Measurements from ENCODE around the gene PICK1.

PICK1 gene

GRCh38 chr22:38017939-38018885 lies 39.0 kb upstream of the PICK1 start:
- DNase-seq (ENCODE audit: low read depth): no peak
- H3K4me3 ChIP-seq (ENCODE audit: low read length): no peak overlapping the region
- TF ChIP-seq, protein P1, sequence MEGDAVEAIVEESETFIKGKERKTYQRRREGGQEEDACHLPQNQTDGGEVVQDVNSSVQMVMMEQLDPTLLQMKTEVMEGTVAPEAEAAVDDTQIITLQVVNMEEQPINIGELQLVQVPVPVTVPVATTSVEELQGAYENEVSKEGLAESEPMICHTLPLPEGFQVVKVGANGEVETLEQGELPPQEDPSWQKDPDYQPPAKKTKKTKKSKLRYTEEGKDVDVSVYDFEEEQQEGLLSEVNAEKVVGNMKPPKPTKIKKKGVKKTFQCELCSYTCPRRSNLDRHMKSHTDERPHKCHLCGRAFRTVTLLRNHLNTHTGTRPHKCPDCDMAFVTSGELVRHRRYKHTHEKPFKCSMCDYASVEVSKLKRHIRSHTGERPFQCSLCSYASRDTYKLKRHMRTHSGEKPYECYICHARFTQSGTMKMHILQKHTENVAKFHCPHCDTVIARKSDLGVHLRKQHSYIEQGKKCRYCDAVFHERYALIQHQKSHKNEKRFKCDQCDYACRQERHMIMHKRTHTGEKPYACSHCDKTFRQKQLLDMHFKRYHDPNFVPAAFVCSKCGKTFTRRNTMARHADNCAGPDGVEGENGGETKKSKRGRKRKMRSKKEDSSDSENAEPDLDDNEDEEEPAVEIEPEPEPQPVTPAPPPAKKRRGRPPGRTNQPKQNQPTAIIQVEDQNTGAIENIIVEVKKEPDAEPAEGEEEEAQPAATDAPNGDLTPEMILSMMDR (conservative IDR thresholded peaks at IDR 0.05; ENCODE audit: low read length): no peak

- TF ChIP-seq, protein P1 (conservative IDR thresholded peaks at IDR 0.05; ENCODE audit: low read length): no peak
- DNase-seq (ENCODE audit: low read depth): no peak
- no peak overlapping the region for H3K4me3 ChIP-seq (ENCODE audit: low read length)
Measured at GRCh38 chr22:38018938-38019827, 38.0 kb upstream of the PICK1 start.

DNA sequence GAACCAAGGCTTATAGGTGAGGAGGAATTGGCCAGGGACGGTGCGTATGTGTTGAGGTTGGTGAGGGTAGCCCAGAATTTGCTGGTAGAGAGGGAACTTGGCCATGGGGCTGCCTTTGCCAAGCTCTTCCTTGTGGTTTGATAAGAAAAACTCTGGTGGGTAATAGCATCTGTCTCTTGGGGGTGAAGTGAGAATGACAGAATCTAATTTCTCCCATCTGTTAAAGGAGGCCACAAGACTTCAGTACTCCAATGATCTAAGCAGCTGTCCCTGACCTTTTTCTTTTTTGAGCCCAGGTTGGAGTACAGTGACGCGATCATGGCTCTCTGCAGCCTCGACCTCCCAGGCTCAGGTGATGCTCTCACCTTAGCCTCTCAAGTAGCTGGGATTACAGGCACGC lies 36.0 kb upstream of the PICK1 start:
- TF ChIP-seq, protein P1 (conservative IDR thresholded peaks at IDR 0.05; ENCODE audit: low read length): no peak
- no peak overlapping the region for H3K4me3 ChIP-seq (ENCODE audit: low read length)
- no peak for DNase-seq (ENCODE audit: low read depth)

GRCh38 chr22:38023045-38023444 lies 34.2 kb upstream of the PICK1 start:
- DNase-seq (ENCODE audit: low read depth): no peak
- no peak overlapping the region for H3K4me3 ChIP-seq (ENCODE audit: low read length)
- TF ChIP-seq, protein P1 (conservative IDR thresholded peaks at IDR 0.05; ENCODE audit: low read length): no peak

DNA sequence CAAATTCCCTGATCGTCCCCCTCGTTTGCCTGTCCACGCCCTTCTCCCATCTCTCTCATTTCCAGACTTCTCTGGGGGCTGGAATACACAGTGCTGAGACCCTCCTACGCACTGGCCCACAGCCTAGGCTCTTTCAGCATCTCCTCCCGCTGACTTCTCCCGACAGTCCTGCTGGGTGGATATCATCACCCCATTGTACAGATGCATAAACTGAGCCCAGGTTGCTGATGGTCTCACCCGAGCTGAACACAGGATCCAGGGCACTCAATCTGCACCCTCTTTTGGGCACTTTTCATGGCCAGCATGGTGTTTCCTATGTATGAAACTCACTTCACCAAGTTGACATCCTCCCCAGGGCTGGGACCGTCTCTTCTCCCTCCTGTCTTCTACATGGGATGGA lies 31.7 kb upstream of the PICK1 start:
- TF ChIP-seq, protein P1 (conservative IDR thresholded peaks at IDR 0.05; ENCODE audit: low read length): no peak
- DNase-seq (ENCODE audit: low read depth): no peak
- H3K4me3 ChIP-seq (ENCODE audit: low read length): no peak overlapping the region

DNA sequence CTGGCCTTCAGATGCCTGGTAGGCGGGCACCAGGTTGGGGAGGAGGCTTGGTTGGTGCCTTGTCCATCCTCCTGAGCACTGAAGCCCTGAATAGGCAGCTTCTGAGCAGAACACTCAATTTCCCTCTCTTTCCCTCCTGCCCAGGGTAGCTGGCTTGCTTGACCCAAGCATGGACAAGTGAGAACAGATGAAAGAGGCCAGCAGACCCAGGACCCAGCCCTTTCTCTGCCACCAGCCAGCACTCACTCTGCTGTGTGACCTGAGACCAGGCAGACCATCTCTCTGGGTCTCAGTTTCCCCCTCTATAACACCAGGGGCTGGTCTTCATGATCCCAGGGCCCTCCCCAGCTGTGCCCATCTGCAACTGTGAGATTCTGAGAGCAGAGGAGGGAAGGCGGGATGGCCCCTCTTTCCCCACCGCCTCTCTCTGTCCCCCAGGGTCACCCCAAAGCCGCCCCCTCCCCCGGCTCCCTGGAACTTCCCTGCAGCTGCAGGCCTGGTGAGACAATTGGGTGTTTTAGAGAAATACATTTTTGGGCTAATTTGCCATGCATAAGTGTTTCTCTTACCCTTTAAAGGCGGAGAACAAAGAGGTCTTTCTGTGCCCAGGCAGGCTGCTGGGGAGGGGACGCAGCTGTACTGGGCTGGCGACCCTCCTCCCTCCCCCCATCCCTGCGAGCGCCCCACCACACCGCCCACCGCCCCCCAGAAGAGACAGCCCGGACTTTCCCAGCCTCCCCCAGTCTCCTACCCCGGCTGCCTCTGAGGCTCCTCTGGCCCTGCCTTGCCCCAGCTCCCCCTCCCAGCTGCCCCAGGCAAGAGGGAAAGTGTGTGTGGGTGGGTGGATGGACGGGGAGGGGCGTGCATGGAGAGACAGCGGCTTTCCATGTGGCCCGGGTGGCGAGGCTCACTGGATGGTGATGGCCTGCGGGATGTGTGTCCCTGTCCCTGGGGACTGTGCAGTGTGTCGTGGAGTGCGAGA lies 30.8 kb upstream of the PICK1 start:
- no peak for DNase-seq (ENCODE audit: low read depth)
- TF ChIP-seq, protein P1 (conservative IDR thresholded peaks at IDR 0.05; ENCODE audit: low read length): no peak
- H3K4me3 ChIP-seq (ENCODE audit: low read length): no peak overlapping the region
